GM19025 (cell line): ENCODE measurements around the gene TRIM21.
"Not testable (repeated sequence)": the region's sequence is repeated elsewhere in the genome, so short reads cannot be mapped to it uniquely, and the experiment has no call there.

Experiments used
- ATAC-seq: cut with Tn5 transposase; IDR thresholded peaks from one replicate; pipeline ENCODE4 v1.9.1; 2021; ENCODE audit warnings: mild to moderate bottlenecking, low read depth, moderate library complexity; ENCODE audit not compliant: unreplicated experiment

TRIM21 gene

DNA sequence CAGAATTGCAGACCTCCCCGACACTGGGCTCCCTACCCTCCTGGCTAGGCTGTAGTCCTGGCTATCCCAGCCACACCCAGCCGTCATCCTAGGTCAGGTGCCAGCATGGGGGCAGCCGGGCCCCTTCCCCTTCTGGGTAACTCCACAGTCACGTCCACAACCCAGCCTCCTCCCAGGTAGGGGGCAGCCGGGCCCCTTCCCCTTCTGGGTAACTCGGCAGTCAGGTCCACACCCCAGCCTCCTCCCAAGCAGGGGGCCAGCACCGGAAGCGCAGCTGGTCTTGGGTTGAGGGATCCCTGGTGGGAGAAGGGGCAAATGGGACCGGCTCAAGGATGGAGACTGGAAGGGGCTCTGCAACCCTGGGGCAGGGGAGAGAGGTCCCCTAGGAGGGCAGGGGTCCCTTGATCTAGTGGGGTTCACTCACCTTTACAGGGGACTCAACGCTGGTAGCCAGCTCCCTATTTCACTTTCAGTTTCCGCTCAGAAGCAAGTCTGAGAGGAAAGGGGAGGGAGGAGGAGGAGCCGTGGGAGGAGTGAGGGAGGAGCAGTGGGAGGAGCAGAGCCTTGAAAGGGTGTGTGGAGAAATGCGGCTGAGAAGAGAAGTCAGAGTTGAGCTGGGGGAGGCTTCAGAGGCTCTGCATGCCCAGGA lies at the start of gene TRIM21:
TRIM21 (minus strand) TSS at position 494 of the 649 bp plus-strand sequence. CDS start 3,293 bp downstream, outside the sequence.
- peak; percentile 100 for ATAC-seq

DNA sequence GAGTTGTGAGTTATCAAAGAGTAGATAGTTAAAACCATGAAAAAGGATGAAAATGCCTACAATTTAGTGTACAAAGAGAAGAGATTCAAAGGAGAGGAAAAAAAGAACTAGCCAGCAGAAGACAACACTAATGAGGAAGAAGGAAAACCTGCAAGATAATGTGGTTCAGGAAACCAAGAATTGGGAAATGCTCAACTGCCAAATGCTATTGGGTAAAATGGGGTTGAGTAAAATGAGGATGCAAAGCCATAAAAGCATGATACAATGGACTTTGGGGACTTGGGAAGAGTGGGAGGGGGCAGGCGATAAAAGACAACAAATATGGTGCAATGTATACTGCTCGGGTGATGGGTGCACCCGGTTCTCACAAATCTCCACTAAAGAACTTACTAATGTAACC lies 48.0 kb upstream of the TRIM21 start:
- no peak for ATAC-seq

DNA sequence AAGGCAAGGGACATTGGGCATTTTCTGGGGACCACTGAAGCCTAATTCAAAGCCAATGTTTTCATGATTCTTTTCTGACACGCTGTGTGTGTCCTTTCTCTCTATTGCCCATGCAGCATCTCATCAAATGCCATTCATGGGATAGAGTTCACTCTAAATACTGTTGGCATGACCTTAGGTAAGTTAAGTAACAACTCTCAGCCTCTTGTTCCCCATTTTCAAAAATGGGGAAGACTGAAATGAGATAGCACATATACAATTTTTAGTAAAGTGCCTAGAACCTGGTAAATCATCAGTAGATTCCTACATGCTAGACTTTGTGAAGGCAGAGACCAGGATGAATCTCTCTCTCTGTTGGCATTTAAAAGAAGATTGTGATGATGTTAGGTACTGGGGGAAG lies 42.9 kb upstream of the TRIM21 start:
- ATAC-seq: no peak

DNA sequence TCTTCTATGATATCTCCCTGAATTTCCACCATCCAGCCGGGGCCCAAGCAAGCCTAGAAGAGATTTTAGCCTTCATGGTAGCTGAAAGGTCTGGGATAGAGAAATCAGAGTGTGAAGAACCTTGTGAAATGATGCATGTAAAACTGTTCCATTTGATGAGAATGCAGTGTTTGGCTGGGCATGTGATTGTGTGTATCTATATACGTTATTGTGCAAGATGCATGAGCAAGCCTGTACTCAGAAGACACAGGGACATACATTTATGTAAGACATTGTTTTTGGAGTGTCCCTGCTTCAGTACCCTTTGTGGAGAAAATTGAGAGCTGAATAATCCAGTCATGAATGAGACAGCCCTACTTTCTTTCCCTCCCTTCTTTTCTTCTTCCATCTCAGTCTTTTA lies 40.4 kb upstream of the TRIM21 start:
- ATAC-seq: no peak

DNA sequence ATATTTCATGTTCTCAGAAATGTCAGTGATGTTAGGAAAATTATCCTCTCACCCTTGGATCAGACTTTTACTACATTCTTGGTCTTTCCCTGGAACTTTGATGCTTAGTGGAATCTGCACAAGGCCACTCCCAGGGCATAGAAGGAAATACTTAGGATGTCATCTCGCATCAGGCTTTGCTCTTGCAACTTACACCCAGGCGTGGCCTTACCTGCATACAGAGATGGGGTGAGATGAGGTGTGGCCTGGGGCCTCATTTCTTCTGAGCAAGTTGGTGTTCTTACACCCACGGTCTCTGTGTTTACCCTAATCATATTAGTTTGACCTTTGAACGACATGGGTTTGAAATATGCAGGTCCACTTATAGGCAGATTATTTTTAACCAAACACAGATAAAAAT lies 36.5 kb upstream of the TRIM21 start:
- ATAC-seq: no peak

GRCh38 chr11:4418403-4418802 lies 24.9 kb upstream of the TRIM21 start:
- no peak for ATAC-seq

- ATAC-seq: no peak
Measured at GRCh38 chr11:4416816-4417215, 23.3 kb upstream of the TRIM21 start.

DNA sequence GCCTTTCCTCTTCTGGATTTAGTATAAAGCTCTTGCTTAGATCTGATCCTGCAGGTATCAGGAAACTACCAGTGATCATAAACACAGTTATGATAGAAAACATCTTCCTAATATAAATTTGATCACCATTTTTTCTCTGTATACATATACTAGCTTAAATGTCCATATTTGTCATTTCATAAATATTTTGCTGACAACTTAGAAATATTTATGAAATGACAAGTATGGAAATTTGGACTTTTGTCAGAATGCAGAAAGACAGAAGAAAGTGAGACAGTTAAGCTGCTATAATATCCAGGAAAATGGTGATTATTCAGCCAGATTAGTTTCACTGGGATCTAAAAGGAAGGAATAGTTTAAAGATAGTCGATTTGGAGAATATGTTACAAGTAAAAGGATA lies 22.8 kb upstream of the TRIM21 start:
- no peak for ATAC-seq

DNA sequence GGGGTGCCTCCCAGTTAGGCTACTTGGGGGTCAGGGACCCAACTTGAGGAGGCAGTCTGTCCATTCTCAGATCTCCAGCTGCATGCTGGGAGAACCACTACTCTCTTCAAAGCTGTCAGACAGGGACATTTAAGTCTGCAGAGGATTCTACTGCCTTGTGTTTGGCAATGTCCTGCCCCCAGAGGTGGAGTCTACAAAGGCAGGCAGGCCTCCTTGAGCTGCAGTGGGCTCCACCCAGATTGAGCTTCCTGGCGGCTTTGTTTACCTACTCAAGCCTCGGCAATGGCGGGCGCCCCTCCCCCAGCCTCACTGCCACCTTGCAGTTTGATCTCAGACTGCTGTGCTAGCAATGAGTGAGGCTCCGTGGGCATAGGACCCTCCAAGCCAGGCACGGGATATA lies 12.7 kb upstream of the TRIM21 start:
- ATAC-seq: not testable (repeated sequence)

DNA sequence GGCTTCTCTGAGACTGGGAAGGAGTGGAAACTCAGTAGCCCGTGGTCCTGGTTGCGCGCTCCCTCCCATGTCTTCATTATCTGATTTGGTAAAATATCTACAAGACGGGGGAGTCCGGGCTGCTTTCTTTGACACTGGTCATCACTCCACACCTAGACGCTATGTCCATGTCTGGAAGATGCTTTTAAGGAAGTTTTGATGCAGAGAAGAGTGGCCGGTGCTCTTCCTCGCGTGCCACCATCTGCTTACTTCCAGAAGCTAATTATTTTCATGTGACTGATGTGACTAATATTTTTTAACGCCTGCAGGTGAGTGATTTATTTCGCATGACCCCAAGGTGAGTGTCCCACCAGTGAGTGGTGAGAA lies 339 bp upstream of the TRIM21 start:
- ATAC-seq: peak; percentile 11

DNA sequence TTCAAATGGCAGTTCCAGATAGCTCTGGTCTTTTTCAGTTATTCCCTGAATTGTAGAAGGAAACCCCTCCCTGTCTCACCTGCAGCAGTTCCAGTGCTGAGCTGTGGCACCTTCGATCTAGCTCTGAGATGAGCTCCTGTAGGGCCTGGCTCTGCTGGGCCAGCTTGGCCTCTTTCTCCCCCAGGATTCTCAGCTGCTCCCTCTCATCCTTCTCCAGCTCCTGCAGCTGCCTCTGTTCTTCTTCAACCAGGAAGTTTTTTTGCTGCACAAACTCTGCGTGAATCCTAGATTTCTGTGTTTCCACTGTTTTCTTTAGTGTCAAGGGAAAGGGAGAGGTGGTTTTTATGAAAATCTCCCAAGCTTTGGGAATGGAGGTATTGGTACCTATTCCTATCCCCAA lies 5.3 kb downstream of the TRIM21 start:
- ATAC-seq: no peak

DNA sequence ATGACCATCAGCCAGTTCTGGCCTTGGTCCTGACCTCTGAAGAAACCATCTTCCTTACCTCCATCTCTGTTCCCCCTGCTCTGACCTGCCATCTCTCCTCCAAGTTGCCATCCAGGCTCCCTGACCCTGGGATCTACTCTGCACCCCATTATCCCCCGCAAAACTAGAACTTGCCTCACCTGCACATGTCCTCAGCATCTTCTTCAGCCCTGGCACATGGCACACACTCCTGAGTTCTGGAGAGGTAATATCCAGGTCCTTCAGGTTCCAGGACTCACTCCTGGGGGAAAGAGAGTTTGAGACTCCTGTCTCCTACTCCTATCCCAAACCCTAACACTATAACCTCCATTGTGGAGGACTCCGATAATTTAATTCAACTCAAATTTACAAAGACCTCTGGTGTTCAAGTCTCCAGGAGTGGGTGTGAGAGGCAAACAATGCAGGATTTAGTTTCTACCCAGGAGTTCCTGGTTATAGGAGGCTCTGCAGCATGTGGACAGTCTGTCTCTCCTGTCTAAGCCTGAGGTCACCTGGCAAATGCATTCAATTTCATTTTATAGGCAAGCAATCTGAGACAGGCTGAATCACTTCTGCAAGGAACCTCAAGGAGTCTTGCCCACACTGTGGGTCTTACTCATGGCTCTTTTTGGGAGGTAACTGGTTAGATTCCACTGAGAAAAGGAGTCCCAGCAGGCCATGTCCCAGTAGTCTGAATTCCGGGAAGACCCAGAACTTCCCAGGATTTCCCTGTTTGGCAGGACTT lies 7.3 kb downstream of the TRIM21 start:
- no peak for ATAC-seq

- no peak for ATAC-seq
Measured at GRCh38 chr11:4381901-4382300, 11.6 kb downstream of the TRIM21 start.

DNA sequence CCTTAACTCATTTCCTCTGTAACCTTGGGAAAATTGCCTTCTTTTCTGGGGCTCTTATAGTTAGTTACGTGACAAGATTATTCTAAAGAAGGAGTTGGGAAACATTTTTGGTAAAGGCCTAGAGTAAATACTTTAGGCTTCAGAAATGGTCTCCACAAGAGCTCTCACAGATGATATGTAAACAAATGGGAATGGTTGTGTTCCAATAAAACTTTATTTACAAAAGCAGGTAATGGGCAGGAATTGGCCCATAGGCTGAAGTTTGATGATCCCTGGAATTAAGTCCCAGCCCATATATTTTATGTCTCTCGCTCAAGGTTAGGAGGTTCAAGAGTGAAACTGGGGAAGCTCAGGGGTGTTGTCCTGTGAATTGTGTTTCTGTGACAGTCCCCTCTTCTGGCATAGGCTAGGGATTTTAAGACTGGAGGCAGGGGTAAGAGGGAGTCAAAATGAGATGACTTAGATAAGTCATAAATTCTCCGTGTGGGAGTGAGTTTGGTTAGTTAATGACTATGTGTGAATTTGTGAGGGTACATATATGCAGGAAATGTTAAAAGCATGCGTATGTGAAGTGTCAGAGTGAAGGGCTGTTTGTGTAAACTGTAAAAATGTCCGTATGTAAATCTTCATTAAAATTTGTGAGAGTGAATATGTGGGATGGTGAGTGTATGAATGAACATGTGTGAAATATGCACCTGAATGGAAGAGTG lies 17.9 kb downstream of the TRIM21 start:
- ATAC-seq: no peak

- no peak for ATAC-seq
Measured at GRCh38 chr11:4370166-4370565, 23.3 kb downstream of the TRIM21 start.

DNA sequence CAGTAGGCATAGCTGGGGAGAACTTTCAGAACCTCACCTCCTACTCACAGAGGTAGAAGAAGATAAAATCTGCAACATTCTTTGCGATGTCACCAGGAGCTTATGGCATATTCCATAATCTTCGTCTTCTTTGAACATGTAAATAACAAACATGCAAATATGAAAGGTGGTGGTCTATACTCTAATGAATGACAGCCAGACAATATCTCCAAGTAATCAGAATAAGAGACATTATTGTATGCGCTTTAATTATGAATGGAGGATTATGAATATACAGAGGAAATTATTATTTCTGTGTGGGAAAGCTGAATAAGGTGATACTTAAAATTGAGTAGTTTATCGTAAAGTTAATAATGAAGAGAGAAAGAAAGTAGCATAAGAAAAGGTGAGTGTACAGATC lies 25.2 kb downstream of the TRIM21 start, which contains the start of gene OR52B4:
OR52B4 (minus strand) TSS at position 101 of the 400 bp plus-strand sequence; CDS start at position 10, 91 bp downstream.
- ATAC-seq: no peak

DNA sequence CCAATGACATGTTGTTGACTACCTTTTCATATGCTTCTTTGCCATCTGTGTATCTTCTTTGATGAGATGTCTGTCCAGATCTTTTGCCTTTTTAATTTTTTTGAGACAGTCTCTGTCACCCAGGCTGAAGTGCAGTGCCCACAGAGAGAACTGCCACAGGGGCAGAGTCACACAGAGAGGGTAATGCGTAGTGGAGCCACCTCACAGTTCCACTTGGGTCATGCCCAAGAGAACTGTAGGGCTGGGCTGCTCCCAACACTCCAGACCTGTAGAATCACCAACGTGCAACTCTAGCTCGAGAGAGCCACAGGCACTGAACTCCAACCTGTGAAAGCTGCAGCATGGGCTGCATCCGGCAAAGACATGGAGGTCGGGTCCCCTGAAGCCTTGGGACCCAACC lies 45.4 kb downstream of the TRIM21 start:
- ATAC-seq: not testable (repeated sequence)

DNA sequence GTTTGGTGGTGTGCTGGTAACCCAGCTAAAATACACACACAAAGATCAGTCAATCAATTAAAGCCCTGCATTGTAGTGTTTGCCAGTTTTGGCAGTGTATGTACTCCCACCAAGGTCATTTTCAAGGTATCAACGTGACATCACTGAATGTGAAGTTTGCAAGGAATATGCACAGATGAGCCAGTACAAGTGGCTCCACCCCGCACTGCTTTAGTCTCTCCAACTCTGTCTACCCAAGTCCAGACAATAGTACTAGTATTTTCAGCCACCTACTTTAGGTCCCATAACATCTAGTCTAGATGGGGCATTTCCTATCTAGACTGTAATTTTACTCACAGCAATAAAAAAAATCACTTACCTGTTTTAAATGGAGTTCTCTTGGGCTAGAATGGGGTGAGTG lies 48.1 kb downstream of the TRIM21 start:
- ATAC-seq: not testable (repeated sequence)
